Measurements from ENCODE around the gene SRGAP3.

Gene SRGAP3

GRCh38 chr3:9201266-9201665 is 48.2 kb downstream of the SRGAP3 start:
- DNase-seq (ENCODE audit: low read depth): no peak

GRCh38 chr3:9199775-9200174 is 49.7 kb downstream of the SRGAP3 start:
- DNase-seq (ENCODE audit: low read depth): no peak

DNA sequence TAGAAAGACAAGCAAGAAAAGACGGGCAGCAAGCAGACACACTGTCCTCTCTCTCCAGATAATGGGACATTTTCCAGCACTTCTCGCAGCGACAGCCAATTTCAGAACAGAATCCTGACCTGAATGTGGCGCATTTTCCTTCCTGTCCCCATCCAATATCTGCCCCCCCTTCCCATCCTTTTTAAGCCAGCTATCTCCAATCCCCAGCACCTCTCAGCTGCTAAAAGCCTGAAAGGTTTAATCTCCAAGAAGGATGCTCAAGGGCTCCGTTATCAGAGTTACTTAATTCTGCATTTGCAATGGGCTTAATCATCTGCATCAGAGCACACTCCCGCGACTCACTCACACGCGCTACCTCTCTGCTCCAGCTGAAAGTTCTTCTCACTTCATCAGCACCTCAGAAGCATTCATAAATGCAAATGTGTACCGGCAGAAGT is 50.5 kb downstream of the SRGAP3 start:
- DNase-seq (ENCODE audit: low read depth): no peak

- no peak for DNase-seq (ENCODE audit: low read depth)
Measured at GRCh38 chr3:9198261-9198660, 51.2 kb downstream of the SRGAP3 start.

DNA sequence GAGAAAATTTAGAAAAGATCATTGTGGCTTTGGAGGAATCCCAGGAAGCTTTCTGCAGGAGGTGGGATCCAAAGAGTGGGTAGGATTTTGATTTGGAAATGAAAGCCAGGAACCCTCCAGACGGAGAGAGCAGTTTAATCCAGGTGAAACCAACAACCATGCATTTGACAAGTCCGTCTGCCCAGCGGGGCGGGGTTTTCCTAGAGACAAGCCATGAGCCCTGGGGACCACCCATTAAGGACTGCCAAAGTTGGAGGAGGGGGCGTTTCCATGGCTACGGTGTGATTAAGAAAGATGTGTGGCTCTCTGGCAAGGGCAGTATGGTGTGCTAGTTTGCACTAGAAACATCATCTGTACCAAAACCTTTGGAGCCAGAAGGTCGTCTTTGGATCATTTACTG is 53.4 kb downstream of the SRGAP3 start:
- DNase-seq (ENCODE audit: low read depth): no peak

- no peak for DNase-seq (ENCODE audit: low read depth)
Measured at GRCh38 chr3:9195390-9195789, 54.1 kb downstream of the SRGAP3 start.

DNA sequence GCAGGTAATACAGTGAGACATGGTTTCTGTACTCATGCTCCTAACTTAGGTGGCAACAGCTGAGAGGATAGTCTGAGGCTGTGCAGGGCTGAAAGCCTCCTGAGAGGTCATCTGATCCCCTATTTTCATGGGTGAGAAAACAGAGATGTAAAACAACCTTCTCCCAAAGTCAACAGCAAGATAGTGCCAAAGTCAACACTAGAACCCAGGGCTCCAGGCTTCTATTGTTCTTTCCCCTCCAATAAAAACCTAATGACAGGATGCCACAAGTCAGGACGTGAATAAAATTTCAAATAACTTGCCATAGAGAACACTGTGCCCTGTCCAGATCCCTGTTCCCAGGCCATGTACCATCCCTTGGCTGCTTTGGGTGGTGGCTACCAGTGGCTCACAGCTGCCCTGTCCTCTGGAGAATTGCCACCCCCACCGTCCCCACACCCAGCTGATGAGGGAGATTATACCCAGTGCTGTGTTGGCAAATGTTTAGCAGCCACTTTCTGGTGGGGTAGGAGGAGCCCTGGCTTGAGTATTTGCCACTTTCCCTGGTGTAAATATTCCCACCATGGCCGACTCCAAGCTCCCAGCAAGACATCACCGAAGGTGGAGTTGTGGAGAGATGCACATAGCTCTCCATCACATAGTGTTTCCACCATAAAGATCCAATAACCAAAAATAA is 54.8 kb downstream of the SRGAP3 start:
- no peak for DNase-seq (ENCODE audit: low read depth)

- no peak for DNase-seq (ENCODE audit: low read depth)
Measured at GRCh38 chr3:9193633-9194195, 55.7 kb downstream of the SRGAP3 start.

- DNase-seq (ENCODE audit: low read depth): no peak
Measured at GRCh38 chr3:9193211-9193610, 56.2 kb downstream of the SRGAP3 start.

GRCh38 chr3:9192248-9193025 is 57.0 kb downstream of the SRGAP3 start:
- no peak for DNase-seq (ENCODE audit: low read depth)

DNA sequence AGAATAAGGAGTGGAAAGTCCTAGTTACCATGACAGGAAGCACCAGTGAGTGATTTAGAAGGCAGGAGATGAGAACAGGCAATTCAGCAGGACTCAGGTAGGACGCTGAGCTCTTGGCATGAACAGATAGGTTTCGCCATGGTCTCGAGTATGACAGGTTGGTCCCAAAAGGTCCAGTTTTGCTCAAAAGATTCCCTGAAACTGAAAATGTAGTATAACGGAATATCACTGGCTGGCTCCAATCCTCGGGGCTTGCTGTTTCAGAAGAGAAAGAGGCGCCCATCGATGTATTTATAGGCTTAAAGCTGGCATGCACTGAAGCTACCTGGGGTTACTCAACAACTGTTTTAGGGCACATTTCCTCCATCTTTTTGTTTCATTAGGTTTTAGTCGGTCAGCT is 59.2 kb downstream of the SRGAP3 start:
- no peak for DNase-seq (ENCODE audit: low read depth)

DNA sequence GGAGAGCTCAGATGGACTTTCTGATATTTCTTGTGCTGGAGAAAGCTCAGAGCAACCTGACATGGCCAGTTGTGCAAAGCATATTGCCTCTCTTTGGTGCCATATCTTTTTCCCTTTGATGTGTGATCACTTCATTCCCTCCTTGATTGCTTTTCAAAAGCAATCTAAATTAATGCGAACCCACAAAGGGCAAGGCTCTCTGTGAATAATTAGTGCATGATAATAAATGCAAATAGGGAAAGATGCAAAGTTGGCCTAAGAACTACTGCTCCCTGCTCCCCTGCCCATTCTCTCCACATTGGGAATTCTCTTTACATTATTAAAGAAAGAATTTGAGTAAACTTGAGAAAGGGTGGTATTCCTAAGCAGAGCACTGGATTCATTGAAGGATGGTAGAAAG is 60.9 kb downstream of the SRGAP3 start:
- DNase-seq (ENCODE audit: low read depth): no peak

GRCh38 chr3:9185701-9186100 is 63.7 kb downstream of the SRGAP3 start:
- DNase-seq (ENCODE audit: low read depth): no peak

DNA sequence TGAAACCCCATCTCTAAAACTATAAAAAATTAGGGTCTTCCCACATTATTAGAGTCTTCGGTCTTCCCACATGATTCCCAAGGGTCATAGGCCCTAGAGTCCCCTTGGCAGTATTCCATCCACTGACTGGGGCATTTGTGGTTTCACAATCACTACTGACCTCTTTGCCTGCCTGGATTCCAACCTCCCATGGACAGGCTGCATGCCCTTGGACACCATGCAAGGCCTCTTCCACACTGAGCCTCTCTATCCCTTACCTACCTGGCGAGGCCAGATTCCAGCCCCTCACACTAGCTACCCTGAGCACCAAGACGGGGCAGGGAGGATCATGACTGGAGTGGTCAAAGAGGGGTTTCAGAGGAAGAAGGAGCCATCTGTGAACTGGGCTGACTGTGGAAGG is 64.4 kb downstream of the SRGAP3 start:
- DNase-seq (ENCODE audit: low read depth): no peak

- no peak for DNase-seq (ENCODE audit: low read depth)
Measured at GRCh38 chr3:9184461-9184835, 65.0 kb downstream of the SRGAP3 start.

GRCh38 chr3:9183811-9184460 is 65.5 kb downstream of the SRGAP3 start:
- no peak for DNase-seq (ENCODE audit: low read depth)

DNA sequence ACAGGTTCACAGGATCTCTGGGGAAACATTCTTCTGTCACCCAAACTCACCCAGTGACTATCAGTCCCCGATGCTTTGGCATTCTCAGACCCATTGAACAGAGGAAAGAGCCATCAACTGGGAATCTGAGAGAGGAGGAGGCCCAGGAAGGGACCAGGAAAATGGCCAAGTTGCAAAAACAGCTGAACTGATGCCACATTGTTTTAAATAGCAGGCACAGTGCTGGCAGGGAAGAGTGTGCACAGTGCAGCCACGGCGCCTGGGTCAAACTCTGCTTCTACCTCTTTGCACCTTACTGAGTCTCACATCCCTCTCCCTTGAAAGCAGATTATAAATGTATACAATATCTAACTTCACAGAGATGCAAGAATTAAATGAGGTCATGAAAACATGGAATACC is 66.4 kb downstream of the SRGAP3 start:
- DNase-seq (ENCODE audit: low read depth): no peak

DNA sequence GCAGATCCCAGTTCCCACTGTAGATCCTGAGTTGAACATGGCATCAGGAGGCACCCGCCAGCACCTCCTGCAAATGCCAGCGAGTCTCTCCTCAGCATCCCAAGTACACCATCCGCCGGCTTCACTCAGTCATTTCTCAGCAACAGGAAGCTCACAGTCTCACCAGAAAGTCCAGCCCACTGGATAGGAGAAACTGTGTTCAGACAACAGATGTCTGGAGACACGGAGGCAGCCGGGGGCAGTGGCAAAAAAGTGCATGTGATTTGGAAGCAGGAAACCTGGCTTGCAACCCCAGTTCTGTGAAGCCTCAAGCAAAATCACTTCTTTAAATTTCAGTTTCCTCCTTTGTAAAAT is 68.7 kb downstream of the SRGAP3 start:
- no peak for DNase-seq (ENCODE audit: low read depth)

DNA sequence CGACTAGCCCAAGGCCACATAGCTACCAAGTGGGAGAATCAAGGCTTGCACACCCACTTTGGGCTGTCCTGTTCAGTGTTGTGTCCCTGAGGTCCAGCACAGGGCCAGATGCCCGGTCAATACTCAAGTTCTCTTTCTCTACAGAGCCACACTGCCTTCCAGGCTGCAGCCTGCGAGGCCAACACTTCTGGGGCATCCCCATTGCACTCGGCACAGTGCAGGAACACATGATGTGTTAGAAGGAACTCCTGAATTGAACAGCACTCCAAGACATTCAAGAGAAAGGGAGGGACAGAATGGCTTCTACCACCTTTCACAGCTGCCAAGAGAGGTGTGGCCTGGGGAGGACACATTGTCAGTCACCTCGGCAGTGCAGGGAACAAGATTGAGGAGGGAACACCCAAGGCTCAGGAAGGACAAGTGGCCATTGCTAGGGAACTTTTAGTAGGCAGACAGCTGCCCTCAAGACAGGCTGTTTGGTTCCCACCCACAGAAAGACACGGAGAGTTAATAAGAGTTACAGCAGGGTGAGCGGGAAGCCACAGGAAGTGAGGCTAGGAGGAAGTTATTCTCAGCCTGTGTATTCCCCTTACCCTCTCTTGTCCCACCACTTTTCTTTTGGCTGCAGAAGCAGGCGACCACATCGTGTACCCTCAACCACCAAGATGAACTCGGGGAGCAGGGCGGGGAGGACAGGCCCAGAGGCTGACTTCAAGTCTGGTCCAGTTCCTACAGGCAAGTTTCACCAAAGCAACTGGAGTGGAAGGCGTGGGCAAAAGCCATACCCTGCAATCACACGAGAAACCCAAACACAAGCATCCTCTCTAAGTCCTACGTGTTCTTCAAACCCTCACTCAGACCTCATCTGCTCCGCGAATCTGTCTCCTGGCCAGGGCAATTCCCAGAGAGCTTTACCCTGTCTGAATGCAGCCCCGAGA is 69.4 kb downstream of the SRGAP3 start:
- DNase-seq (ENCODE audit: low read depth): no peak

GRCh38 chr3:9178697-9179096 is 70.7 kb downstream of the SRGAP3 start:
- DNase-seq (ENCODE audit: low read depth): no peak

DNA sequence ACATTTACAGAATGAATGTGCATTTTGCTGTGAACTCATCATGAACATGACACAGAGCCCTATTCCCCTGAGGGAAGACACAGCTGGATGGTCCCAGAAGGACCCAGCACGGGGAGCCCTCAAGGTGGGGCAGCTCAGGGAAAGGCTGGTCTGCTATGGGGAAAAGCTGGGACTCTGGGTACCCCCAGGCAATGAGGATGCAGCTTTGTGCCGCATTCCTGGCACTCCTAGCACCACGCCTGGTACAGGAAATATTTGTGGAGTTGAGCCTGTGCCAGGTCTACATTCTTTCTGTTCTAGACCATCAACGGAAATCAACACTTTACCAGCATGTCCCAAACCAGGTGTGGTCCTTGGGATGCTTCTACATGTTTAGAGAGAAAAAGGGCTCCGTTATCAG is 74.0 kb downstream of the SRGAP3 start:
- no peak for DNase-seq (ENCODE audit: low read depth)

- DNase-seq (ENCODE audit: low read depth): no peak
Measured at GRCh38 chr3:9173445-9173844, 76.0 kb downstream of the SRGAP3 start.
